Glomerular visceral epithelial cell (primary cell): ENCODE results near the gene DNASE1L3.
A peak's percentile ranks its signal among the peaks of the same experiment; 100 is the strongest.

ENCODE experiments used
- DNase-seq: peaks from one replicate; pipeline ENCODE4 v3.0.0-alpha.2; 2016; ENCODE audit errors: extremely low spot score

DNASE1L3 gene

GRCh38 chr3:58161435-58162398, 49.1 kb downstream of the DNASE1L3 start:
- DNase-seq, result peak; percentile 97

- DNase-seq, result no peak
Observed at GRCh38 chr3:58160399-58160798, 50.4 kb downstream of the DNASE1L3 start.

GRCh38 chr3:58158442-58159153, 52.2 kb downstream of the DNASE1L3 start:
- no peak for DNase-seq

- DNase-seq, result no peak
Observed at GRCh38 chr3:58157700-58158099, 53.1 kb downstream of the DNASE1L3 start.

- DNase-seq, result no peak
Observed at GRCh38 chr3:58155838-58156237, 54.9 kb downstream of the DNASE1L3 start.

GRCh38 chr3:58154626-58155449, 55.9 kb downstream of the DNASE1L3 start:
- DNase-seq, result no peak

- no peak for DNase-seq
Observed at GRCh38 chr3:58153371-58153770, 57.4 kb downstream of the DNASE1L3 start.

- DNase-seq, result no peak
Observed at GRCh38 chr3:58152225-58153015, 58.4 kb downstream of the DNASE1L3 start.

- no peak for DNase-seq
Observed at GRCh38 chr3:58151637-58152036, 59.1 kb downstream of the DNASE1L3 start.

- DNase-seq, result no peak
Observed at GRCh38 chr3:58150810-58151199, 60.0 kb downstream of the DNASE1L3 start.

- DNase-seq, result no peak
Observed at GRCh38 chr3:58150130-58150809, 60.5 kb downstream of the DNASE1L3 start.

GRCh38 chr3:58148049-58148448, 62.7 kb downstream of the DNASE1L3 start:
- DNase-seq, result no peak

GRCh38 chr3:58144478-58145325, 66.1 kb downstream of the DNASE1L3 start:
- no peak for DNase-seq

GRCh38 chr3:58143417-58144055, 67.2 kb downstream of the DNASE1L3 start:
- peak; percentile 8 for DNase-seq
